Lung (tissue), 12 donors: ENCODE data around the gene CRK. TPM values are rescaled to one million over a fixed set of nuclear protein-coding genes. Genes with fewer than 3 reads are reported as not detected.
A peak's percentile ranks its signal among the peaks of the same experiment; 100 is the strongest.
"Not testable (repeated sequence)": the region's sequence is repeated elsewhere in the genome, so short reads cannot be mapped to it uniquely, and the experiment has no call there.

Experiments used
- ATAC-seq: fragments of 200-7000 bp; cut with Tn5 transposase; one replicate; pipeline ENCODE4 v1.9.1; 2020; ENCODE audit warnings: moderate number of reproducible peaks; ENCODE audit not compliant: insufficient read depth, low FRiP score
- DNase-seq, 3 donors: peaks; one replicate each; pipeline ENCODE4 v3.0.0-alpha.2; 2013 to 2017
- H3K27ac ChIP-seq, 2 donors: one replicate each; pipeline ENCODE4 v1.5.1; 2013; ENCODE audit warnings: mild to moderate bottlenecking in 2 of 2, moderate library complexity in 2 of 2, control low read depth in 1 of 2, inconsistent platforms in 1 of 2, low read depth in 1 of 2, low read length in 1 of 2
- H3K27me3 ChIP-seq, 3 donors: one replicate each; pipeline ENCODE4 v1.5.1; 2013; ENCODE audit warnings: low read length in 2 of 3; ENCODE audit not compliant: control insufficient read depth in 3 of 3, insufficient read depth in 3 of 3
- H3K36me3 ChIP-seq, 4 donors: one replicate each; pipeline ENCODE4 v1.5.1; 2013; ENCODE audit warnings: low read length in 4 of 4, mild to moderate bottlenecking in 1 of 4, moderate library complexity in 1 of 4; ENCODE audit not compliant: control insufficient read depth in 4 of 4, insufficient read depth in 4 of 4
- H3K4me1 ChIP-seq, 5 donors: one replicate each; pipeline ENCODE4 v1.5.1; 2013; ENCODE audit warnings: low read length in 5 of 5, mild to moderate bottlenecking in 2 of 5, moderate library complexity in 1 of 5; ENCODE audit not compliant: control insufficient read depth in 5 of 5, insufficient read depth in 5 of 5
- H3K4me3 ChIP-seq: one replicate; pipeline ENCODE4 v1.5.1; 2013; ENCODE audit warnings: mild to moderate bottlenecking, control low read depth, moderate library complexity
- H3K9ac ChIP-seq, 2 donors: one replicate each; pipeline ENCODE4 v1.5.1; 2013; ENCODE audit warnings: low read length in 2 of 2, control low read depth in 1 of 2; ENCODE audit not compliant: insufficient read depth in 1 of 2
- H3K9me3 ChIP-seq, 4 donors: one replicate each; pipeline ENCODE4 v1.5.1; 2013; ENCODE audit warnings: low read length in 3 of 4, mild to moderate bottlenecking in 1 of 4, moderate library complexity in 1 of 4; ENCODE audit not compliant: control insufficient read depth in 4 of 4, insufficient read depth in 3 of 4
- WGBS, 2 donors: extraction: QIAGEN DNeasy Blood & Tissue Kit; methylation state at CpG; one replicate each; pipeline ENCODE4 v1.1.7; 2013; 5-methylcytosine and 5-hydroxymethylcytosine counted together
- polyA plus RNA-seq, 2 donors: library from polyadenylated mRNA; stranded (reverse); fragments of 200-250 nt; gene quantifications; one replicate each; pipeline ENCODE4 v1.2.1, GENCODE V29; 2013
- total RNA-seq, 2 donors: library from RNA; depleted of rRNA in 1 of 2; stranded (reverse); fragments of >200 nt in 1 of 2; gene quantifications; one replicate each; pipeline ENCODE4 v1.2.1, GENCODE V29; 2014 to 2021
- TF ChIP-seq, protein P1 (sequence below): IDR thresholded peaks from 2 replicates; pipeline ENCODE4 v1.5.1; 2012; ENCODE audit warnings: mild to moderate bottlenecking; ENCODE audit errors: control extremely low read depth, extremely low read depth
- donor health status: control.
- donor health status: control.
- donor health status: Bipolar disorder and iron deficiency.
- donor health status: healthy.
- donor health status: DM: yes; HTN: yes; CAD: no.

CRK gene
- total and polyA plus RNA-seq, 4 donors: 29.3 to 67.5 (median 49.5) TPM

GRCh38 chr17:1422885-1423284, 33.1 kb downstream of the CRK start:
- ATAC-seq (peak; percentile 84), DNase-seq (peak in 1 of 3 donors; percentile 13)
- no peak overlapping the region for H3K9ac ChIP-seq

DNA sequence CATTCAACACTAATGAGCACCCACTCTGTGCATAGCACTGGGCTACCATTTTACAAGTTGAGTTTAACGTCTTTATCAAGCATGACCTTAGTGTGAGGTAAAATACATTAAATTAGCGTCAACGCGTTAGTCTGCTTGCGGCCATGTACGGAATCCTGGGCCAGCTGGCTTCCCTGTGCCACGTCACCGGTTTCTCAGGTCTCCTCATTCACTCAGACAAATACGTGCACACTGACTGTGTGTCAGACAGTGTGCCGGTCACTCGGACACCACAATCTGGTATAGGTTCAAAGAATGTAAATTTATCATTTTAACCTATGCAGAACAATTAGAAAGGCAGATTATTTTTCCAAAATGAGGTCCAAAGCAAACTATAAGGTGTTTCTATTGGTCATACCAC, 34.6 kb downstream of the CRK start:
- DNase-seq (no peak), ATAC-seq (no peak)
- H3K27ac ChIP-seq: no peak overlapping the region
- no peaks in the 10 kb centered on the region for H3K9me3 ChIP-seq
- 96% methylated on average over 11 of the region's 11 CpGs for WGBS, 2 donors
- H3K36me3 ChIP-seq: peaks cover 8 to 28% (median 26%) of the 10 kb centered on the region in 4 donors
- H3K4me3 ChIP-seq: no peak overlapping the region
- no peaks in the 10 kb centered on the region for H3K27me3 ChIP-seq
- H3K9ac ChIP-seq: no peak overlapping the region
- peaks cover 0 to 14% (median 0%) of the 10 kb centered on the region in 5 donors for H3K4me1 ChIP-seq
- TF ChIP-seq, protein P1, sequence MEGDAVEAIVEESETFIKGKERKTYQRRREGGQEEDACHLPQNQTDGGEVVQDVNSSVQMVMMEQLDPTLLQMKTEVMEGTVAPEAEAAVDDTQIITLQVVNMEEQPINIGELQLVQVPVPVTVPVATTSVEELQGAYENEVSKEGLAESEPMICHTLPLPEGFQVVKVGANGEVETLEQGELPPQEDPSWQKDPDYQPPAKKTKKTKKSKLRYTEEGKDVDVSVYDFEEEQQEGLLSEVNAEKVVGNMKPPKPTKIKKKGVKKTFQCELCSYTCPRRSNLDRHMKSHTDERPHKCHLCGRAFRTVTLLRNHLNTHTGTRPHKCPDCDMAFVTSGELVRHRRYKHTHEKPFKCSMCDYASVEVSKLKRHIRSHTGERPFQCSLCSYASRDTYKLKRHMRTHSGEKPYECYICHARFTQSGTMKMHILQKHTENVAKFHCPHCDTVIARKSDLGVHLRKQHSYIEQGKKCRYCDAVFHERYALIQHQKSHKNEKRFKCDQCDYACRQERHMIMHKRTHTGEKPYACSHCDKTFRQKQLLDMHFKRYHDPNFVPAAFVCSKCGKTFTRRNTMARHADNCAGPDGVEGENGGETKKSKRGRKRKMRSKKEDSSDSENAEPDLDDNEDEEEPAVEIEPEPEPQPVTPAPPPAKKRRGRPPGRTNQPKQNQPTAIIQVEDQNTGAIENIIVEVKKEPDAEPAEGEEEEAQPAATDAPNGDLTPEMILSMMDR: no peak

More at GRCh38 chr17:1422885-1423284, 33.1 kb downstream of the CRK start:
- WGBS, 2 donors: 58 to 69% methylated on average over 7 of the region's 7 CpGs
- no peak overlapping the region for H3K4me3 ChIP-seq
- H3K4me1 ChIP-seq: peaks cover 0 to 14% (median 0%) of the 10 kb centered on the region in 5 donors
- H3K9me3 ChIP-seq: no peaks in the 10 kb centered on the region
- peaks cover 8 to 28% (median 26%) of the 10 kb centered on the region in 4 donors for H3K36me3 ChIP-seq
- H3K27ac ChIP-seq: peak overlapping the region; percentile 80 to 88
- no peaks in the 10 kb centered on the region for H3K27me3 ChIP-seq
- TF ChIP-seq, protein P1: no peak

- Histone ChIP-seq H3K36me3 (peaks cover 8 to 26% (median 24%) of the 10 kb centered on the region in 4 donors), H3K27ac (no peak overlapping the region), H3K9ac (no peak overlapping the region), H3K9me3 (no peaks in the 10 kb centered on the region), H3K27me3 (no peaks in the 10 kb centered on the region), H3K4me1 (peaks cover 0 to 14% (median 0%) of the 10 kb centered on the region in 5 donors), H3K4me3 (no peak overlapping the region)
- ATAC-seq (no peak), DNase-seq (no peak)
- WGBS, 2 donors: 86 to 91% methylated on average over 2 of the region's 2 CpGs
- TF ChIP-seq, protein P1: no peak
Measured at GRCh38 chr17:1420981-1421380, 35.1 kb downstream of the CRK start.

DNA sequence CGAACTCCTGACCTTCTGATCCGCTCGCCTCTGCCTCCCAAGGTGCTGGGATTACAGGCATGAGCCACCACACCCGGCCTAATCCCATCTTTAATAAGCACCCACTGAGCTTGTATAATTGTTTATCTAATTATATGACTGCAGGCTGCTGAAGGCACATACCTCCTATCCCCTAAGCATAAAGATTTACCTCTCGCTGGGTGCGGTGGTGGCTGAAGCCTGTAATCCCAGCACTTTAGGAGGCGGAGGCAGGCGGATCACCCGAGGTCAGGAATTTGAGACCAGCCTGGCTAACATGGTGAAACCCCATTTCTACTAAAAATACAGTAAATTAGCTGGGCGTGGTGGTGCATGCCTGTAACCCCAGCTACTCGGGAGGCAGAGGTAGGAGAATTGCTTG, 35.9 kb downstream of the CRK start:
- H3K27me3 ChIP-seq: no peaks in the 10 kb centered on the region
- DNase-seq: no peak
- H3K4me1 ChIP-seq: peaks cover 0 to 14% (median 0%) of the 10 kb centered on the region in 5 donors
- H3K36me3 ChIP-seq: peaks cover 8 to 22% (median 18%) of the 10 kb centered on the region in 4 donors
- no peaks in the 10 kb centered on the region for H3K9me3 ChIP-seq
- 97% methylated on average over 11 of the region's 11 CpGs for WGBS, 2 donors
- no peak overlapping the region for H3K4me3 ChIP-seq
- H3K27ac ChIP-seq: no peak overlapping the region
- H3K9ac ChIP-seq: no peak overlapping the region
- TF ChIP-seq, protein P1: no peak
- ATAC-seq: no peak

DNA sequence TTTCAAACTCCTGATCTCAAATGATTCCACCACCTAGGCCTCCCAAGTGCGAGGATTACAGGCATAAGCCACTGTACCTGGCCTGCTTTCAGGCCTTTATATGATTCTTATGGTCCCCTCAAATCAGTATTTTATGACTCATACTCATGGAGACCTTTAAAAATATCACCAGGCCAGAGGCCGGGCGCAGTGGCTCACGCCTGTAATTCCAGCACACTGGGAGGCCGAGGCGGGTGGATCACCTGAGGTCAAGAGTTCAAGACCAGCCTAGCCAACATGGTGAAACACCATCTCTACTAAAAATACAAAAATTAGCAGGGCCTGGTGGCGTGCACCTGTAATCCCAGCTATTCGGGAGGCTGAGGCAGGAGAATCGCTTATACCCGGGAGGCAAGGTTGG, 37.6 kb downstream of the CRK start:
- DNase-seq, H3K4me3 ChIP-seq, H3K27me3 ChIP-seq, H3K9ac ChIP-seq, ATAC-seq, H3K27ac ChIP-seq, H3K9me3 ChIP-seq: not testable (repeated sequence)
- peaks cover 0 to 14% (median 0%) of the 10 kb centered on the region in 5 donors for H3K4me1 ChIP-seq
- WGBS, 2 donors: 93 to 98% methylated on average over 10 of the region's 10 CpGs
- peaks cover 8 to 18% (median 17%) of the 10 kb centered on the region in 4 donors for H3K36me3 ChIP-seq
